Neural progenitor cell (in vitro differentiated cells): ENCODE results near the gene AQP1.

Experiments
- CTCF ChIP-seq: fragments of 200-600 bp; sonication (generic); IDR thresholded peaks from 2 replicates; pipeline ENCODE4 v1.5.1; 2017; ENCODE audit warnings: antibody characterized with exemption, mild to moderate bottlenecking
- EZH2 ChIP-seq: fragments of 200-600 bp; sonication (generic); IDR thresholded peaks from 2 replicates; pipeline ENCODE4 v1.6.1; 2017; ENCODE audit warnings: antibody characterized with exemption, mild to moderate bottlenecking, moderate library complexity

- no peak for TF ChIP-seq EZH2
- no peak for TF ChIP-seq CTCF
Measured at GRCh38 chr7:30864101-30864500, 47.6 kb upstream of the AQP1 start.
